Nephron progenitor cell (in vitro differentiated cells): ENCODE measurements around the gene ARL2BP.

Experiments used
- DNase-seq: peaks from one replicate; pipeline ENCODE4 v3.0.0; 2021
- H3K27ac Mint-ChIP-seq: 2 replicates; pipeline ENCODE4 v1.8.0; 2021; ENCODE audit warnings: mild to moderate bottlenecking, moderate library complexity, mixed read lengths
- H3K27me3 Mint-ChIP-seq: 2 replicates; pipeline ENCODE4 v1.8.0; 2021; ENCODE audit warnings: mild to moderate bottlenecking, low read depth, mixed read lengths; ENCODE audit not compliant: poor library complexity
- H3K36me3 Mint-ChIP-seq: 2 replicates; pipeline ENCODE4 v1.8.0; 2021; ENCODE audit warnings: low read depth, mixed read lengths
- H3K4me1 Mint-ChIP-seq: 2 replicates; pipeline ENCODE4 v1.8.0; 2021; ENCODE audit warnings: mixed read lengths
- H3K4me3 Mint-ChIP-seq: 2 replicates; pipeline ENCODE4 v1.8.0; 2021; ENCODE audit warnings: mild to moderate bottlenecking, moderate library complexity, mixed read lengths
- H3K9me3 Mint-ChIP-seq: 2 replicates; pipeline ENCODE4 v1.8.0; 2021; ENCODE audit warnings: mild to moderate bottlenecking, moderate library complexity, mixed read lengths
- TF ChIP-seq, protein P1 (sequence below): fragments of 200-600 bp; sonication (generic); IDR thresholded peaks from 2 replicates; pipeline ENCODE4 v1.5.0; 2021; ENCODE audit warnings: antibody characterized with exemption

ARL2BP gene

DNA sequence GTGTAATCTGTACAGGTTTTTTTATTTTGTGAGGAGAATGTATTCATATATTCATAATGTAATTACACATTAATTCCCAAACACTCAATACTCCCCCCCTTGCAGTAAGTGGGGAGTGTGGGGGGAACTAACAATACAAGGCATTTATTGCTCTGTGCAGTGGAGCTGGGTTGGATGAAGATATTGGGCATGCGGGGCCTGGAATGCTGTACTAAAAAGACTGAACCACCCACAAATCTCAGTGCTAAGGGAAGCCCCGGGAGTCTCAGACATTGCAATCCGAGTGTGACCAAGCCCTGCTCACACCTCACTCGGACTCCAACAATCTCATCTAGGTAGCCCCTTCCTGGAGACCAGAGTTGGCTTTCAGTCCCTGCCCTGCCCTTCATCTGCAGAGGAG, 33.4 kb downstream of the ARL2BP start:
- H3K36me3 Mint-ChIP-seq = no peaks in the 10 kb centered on the region
- no peak overlapping the region for H3K27ac Mint-ChIP-seq
- DNase-seq = no peak
- H3K4me1 Mint-ChIP-seq = no peaks in the 10 kb centered on the region
- H3K9me3 Mint-ChIP-seq = no peaks in the 10 kb centered on the region
- peaks cover 62% of the 10 kb centered on the region for H3K27me3 Mint-ChIP-seq
- TF ChIP-seq, protein P1, sequence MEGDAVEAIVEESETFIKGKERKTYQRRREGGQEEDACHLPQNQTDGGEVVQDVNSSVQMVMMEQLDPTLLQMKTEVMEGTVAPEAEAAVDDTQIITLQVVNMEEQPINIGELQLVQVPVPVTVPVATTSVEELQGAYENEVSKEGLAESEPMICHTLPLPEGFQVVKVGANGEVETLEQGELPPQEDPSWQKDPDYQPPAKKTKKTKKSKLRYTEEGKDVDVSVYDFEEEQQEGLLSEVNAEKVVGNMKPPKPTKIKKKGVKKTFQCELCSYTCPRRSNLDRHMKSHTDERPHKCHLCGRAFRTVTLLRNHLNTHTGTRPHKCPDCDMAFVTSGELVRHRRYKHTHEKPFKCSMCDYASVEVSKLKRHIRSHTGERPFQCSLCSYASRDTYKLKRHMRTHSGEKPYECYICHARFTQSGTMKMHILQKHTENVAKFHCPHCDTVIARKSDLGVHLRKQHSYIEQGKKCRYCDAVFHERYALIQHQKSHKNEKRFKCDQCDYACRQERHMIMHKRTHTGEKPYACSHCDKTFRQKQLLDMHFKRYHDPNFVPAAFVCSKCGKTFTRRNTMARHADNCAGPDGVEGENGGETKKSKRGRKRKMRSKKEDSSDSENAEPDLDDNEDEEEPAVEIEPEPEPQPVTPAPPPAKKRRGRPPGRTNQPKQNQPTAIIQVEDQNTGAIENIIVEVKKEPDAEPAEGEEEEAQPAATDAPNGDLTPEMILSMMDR = no peak
- H3K4me3 Mint-ChIP-seq = no peak overlapping the region

- peaks cover 76% of the 10 kb centered on the region for H3K27me3 Mint-ChIP-seq
- H3K4me1 Mint-ChIP-seq = no peaks in the 10 kb centered on the region
- H3K4me3 Mint-ChIP-seq = no peak overlapping the region
- TF ChIP-seq, protein P1 = no peak
- no peaks in the 10 kb centered on the region for H3K36me3 Mint-ChIP-seq
- no peaks in the 10 kb centered on the region for H3K9me3 Mint-ChIP-seq
- no peak for DNase-seq
- H3K27ac Mint-ChIP-seq = no peak overlapping the region
Measured at GRCh38 chr16:57279780-57280638, 35.0 kb downstream of the ARL2BP start.

GRCh38 chr16:57281791-57282190, 36.7 kb downstream of the ARL2BP start:
- H3K4me1 Mint-ChIP-seq = peaks cover 1% of the 10 kb centered on the region
- no peaks in the 10 kb centered on the region for H3K36me3 Mint-ChIP-seq
- no peak overlapping the region for H3K27ac Mint-ChIP-seq
- H3K27me3 Mint-ChIP-seq = peaks cover 78% of the 10 kb centered on the region
- no peak overlapping the region for H3K4me3 Mint-ChIP-seq
- DNase-seq = no peak
- no peaks in the 10 kb centered on the region for H3K9me3 Mint-ChIP-seq
- TF ChIP-seq, protein P1 = no peak

- H3K4me1 Mint-ChIP-seq = peaks cover 8% of the 10 kb centered on the region
Measured at GRCh38 chr16:57282510-57283213, 37.6 kb downstream of the ARL2BP start.

DNA sequence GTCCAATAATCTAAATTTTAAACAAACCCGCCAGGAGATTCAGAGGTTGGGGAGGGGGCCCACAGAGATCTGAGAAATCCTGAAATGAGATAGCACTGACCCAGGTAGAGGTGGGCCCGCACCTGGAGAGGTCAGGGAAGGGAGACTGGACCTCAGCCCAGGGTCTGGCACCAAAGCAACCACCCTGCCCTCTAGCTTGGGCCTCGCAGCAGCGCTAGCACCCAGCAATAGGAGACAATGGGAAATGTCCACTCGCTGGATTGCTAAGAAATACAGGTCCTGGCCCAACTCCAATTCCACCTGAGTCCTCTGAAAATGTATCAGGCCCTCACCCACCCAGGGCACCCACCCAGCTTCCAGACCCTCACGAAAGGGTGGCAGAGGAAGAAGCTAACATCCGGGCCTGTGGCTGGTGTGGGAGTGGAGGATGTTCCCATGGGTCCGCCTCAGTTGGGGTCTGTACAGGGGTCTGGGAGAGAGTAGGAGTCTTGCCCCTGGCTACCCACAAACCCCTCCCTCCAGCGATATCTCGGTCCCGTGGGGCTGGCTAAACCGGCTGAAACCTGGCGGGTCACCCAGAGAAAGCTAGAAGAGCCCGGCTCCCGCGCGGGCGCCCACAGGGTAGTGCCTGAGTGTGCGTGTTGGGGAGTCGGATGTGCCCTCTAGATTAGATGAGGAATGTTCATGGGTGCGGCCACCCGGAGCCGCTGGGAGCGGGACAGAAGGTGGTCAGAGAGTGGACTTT, 38.3 kb downstream of the ARL2BP start:
- DNase-seq = no peak
- TF ChIP-seq, protein P1 = no peak
- H3K4me3 Mint-ChIP-seq = peak overlapping the region; percentile 76
- H3K4me1 Mint-ChIP-seq = peaks cover 8% of the 10 kb centered on the region
- peaks cover 83% of the 10 kb centered on the region for H3K27me3 Mint-ChIP-seq
- no peaks in the 10 kb centered on the region for H3K36me3 Mint-ChIP-seq
- H3K27ac Mint-ChIP-seq = no peak overlapping the region
- H3K9me3 Mint-ChIP-seq = no peaks in the 10 kb centered on the region

More at GRCh38 chr16:57282510-57283213, 37.6 kb downstream of the ARL2BP start:
- Mint-ChIP-seq H3K4me3 (no peak overlapping the region), H3K27ac (no peak overlapping the region), H3K27me3 (peaks cover 84% of the 10 kb centered on the region), H3K36me3 (no peaks in the 10 kb centered on the region), H3K9me3 (no peaks in the 10 kb centered on the region)
- TF ChIP-seq, protein P1 = no peak
- no peak for DNase-seq
